Subcutaneous preadipocyte (primary cell): ENCODE data around the gene IL4R. TPM values are rescaled to one million over a fixed set of nuclear protein-coding genes. Genes with fewer than 3 reads are reported as not detected.

Source experiments
- total RNA-seq: library from RNA; depleted of rRNA; stranded (reverse); fragments of >200 nt; gene quantifications from 2 replicates; pipeline ENCODE4 v1.2.3, GENCODE V29; 2012

The IL4R gene
- 24.6 and 41.2 TPM in 2 replicates for total RNA-seq

DNA sequence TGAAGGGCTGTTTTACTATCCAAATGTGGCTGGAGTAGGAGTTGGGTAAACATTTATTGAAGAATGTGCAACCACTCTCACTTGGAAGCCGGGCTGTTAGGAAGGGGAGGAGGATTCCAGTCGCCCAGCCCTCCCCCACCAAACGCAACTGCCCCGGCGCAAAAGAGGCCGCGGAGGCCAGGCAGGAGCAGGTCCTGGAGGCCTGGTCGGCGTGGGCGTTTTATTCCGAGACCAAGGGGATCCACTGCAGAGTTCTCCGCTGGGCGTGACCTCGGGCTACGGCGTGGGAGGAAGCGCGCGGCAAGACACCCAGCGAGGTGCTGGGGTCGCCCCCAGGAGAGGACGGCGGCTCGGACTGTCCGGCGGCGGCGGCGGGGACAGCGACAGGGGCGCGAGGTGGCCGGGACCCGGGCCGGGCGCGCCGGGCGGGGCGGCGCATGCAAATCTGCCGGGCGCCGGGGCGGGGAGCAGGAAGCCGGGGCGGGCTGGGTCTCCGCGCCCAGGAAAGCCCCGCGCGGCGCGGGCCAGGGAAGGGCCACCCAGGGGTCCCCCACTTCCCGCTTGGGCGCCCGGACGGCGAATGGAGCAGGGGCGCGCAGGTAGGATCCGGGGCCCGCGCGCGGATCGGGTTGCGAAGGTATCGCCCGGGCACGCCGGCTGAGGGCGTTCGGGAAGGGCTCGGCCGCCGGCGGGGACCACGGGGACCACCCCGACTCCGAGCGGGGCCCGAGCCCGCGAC is at the start of gene IL4R:
Gene IL4R, plus strand, starts transcription at position 553 of the 739 bp plus-strand sequence. CDS start 26,230 bp downstream, outside the sequence.

DNA sequence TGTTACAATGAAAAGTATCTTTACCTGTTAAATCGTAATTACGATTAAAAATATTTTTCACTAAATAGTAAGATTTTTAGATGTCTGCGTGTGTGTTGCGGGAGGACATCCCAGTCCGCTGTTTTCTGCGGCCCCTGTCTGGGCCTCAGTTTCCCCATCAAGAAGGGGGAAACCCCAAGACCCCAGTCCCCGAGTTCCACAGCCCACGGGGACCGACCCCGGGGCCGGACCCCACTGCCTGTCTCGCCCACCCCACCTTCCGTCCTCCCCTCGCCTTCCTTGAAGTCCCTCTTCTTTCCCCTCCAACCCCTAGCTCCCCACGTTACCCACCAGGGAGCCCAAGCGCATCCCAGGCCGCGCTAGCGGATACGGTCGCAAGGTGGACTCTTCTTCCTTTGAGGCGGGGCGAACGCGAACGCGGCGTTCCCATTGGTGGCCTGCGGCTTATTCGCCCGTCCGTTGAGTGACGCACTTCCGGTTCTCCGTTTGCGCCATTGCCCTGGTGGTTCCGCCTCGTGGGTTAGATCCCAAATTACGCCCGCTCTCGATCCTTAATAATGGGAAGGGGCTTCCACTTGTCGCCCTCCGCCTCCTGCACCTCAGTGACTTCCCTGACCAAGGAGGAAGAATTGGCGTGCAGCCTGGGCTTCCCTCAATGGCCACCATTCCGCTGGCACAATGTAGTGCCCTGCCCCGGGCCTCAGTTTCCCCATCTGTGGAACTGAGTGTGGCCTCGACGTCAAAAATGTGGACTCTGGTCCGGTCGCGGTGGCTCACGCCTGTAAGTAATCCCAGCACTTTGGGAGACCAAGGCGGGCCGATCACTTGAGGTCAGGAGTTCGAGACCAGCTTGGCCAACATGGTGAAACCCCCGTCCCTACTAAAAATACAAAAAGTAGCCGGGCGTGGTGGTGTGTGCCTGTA is 45.1 kb upstream of the IL4R start, which contains the start of gene NSMCE1:
Gene NSMCE1, minus strand, starts transcription at position 397 of the 924 bp plus-strand sequence. CDS start 11,202 bp downstream, outside the sequence.

DNA sequence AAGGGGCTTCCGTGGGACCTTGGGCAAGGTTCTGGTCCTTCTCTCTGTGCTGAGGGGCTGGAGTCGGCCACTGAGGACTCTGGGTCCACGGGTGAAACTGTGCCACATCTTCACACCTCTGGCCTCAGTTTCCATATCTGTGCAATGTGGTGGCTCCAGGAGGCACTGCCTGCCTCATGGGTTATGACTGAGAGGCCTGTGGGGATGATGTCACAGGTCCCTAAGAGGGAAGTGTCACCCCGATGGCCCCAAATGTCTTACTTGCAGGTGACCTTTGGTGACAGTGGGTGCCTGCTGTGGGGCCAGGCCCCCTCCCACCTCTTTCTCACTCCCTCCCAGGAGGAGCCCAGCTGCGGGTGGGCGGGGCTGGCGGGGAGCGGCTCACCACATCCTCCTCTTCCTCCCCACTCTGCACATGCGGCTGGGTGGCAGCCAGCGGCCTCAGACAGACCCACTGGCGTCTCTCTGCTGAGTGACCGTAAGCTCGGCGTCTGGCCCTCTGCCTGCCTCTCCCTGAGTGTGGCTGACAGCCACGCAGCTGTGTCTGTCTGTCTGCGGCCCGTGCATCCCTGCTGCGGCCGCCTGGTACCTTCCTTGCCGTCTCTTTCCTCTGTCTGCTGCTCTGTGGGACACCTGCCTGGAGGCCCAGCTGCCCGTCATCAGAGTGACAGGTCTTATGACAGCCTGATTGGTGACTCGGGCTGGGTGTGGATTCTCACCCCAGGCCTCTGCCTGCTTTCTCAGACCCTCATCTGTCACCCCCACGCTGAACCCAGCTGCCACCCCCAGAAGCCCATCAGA is 88.2 kb downstream of the IL4R start, which contains the start of gene IL21R:
Gene IL21R, plus strand, starts transcription at position 407 of the 801 bp plus-strand sequence. CDS start 27,898 bp downstream, outside the sequence.

Other genes with a start within 250 kb of the IL4R start
- not detected in 2 replicates for gene C16orf82, start 247.0 kb upstream of the IL4R start, total RNA-seq
- 2.6 and 4.1 TPM in 2 replicates for gene KDM8, start 110.4 kb upstream of the IL4R start, total RNA-seq
- gene NSMCE1, start 45.2 kb upstream of the IL4R start, total RNA-seq = 68.6 and 110 TPM in 2 replicates
- gene IL21R, start 88.2 kb downstream of the IL4R start, total RNA-seq = 2.6 and 4.7 TPM in 2 replicates
- 68.0 and 73.7 TPM in 2 replicates for gene GTF3C1, start 235.9 kb downstream of the IL4R start, total RNA-seq
- gene KATNIP, start 236.2 kb downstream of the IL4R start, total RNA-seq = 20.3 and 20.9 TPM in 2 replicates